GM11168 (cell line): ENCODE results near the gene HSPG2.
"Not testable (repeated sequence)": the region's sequence is repeated elsewhere in the genome, so short reads cannot be mapped to it uniquely, and the experiment has no call there.

Experiments used
- in situ Hi-C: fragments of 300-500 bp; cut with MboI; formaldehyde crosslinking; loops from one replicate; pipeline ENCODE4 v1.12.0; 2022; ENCODE audit warnings: low sequenced_read_pairs; ENCODE audit not compliant: unreplicated experiment

The HSPG2 gene

DNA sequence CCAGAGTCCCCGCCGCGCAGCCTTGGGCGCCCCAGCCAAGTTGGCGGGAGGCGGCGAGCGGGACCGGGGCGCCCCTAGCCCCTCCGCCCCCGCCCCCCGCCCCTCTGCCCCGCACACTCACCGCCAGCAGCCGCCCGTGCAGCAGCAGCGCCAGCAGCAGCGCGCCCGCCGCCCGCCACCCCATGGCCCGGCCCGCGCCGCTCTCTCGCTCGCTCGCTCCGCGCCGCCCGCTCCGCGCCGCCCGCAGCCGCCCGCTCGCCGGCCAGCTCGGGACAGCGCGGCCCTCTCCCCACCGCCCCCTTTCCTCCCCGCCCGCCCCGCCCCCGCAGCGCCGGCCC is at the start of gene HSPG2:
TSS of gene HSPG2 (minus strand) at position 277 of the 338 bp plus-strand sequence. CDS start at position 184, 93 bp downstream.
- in situ Hi-C loops: loop anchor here (25.0 kb wide), 1 partner anchor 700 kb away; no protein-coding TSS in a partner anchor

DNA sequence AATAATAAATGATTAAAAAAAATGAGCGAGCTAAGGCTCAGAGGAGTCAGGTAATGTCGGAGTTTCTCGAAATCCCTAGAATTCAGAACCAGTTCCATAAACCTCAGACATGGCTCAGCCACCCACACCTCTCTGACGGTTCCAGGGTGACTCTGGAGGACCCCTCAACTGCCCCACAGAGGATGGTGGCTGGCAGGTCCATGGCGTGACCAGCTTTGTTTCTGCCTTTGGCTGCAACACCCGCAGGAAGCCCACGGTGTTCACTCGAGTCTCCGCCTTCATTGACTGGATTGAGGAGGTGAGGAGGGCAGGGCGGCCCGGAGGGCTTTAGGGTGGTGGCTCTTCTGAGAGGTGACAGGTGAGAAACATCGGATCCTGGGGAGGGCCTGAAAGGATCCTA is 49.3 kb upstream of the HSPG2 start:
- in situ Hi-C loops: not testable (repeated sequence)

DNA sequence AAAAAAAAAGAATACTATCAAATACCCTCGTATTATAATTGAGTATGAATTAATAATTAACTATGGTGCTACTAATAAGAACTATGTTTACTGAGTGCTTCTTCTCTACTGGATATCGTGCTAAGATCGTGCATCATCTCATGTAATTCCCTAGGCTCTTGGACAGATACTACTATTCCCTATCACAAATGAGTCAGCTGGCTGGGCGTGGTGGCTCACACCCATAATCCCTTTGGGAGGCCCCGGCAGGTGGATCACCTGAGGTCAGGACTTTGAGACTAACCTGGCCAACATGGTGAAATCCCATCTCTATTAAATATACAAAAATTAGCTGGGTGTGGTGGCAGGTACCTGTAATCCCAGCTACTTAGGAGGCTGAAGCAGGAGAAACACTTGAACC is 48.8 kb upstream of the HSPG2 start:
- in situ Hi-C loops: not testable (repeated sequence)

DNA sequence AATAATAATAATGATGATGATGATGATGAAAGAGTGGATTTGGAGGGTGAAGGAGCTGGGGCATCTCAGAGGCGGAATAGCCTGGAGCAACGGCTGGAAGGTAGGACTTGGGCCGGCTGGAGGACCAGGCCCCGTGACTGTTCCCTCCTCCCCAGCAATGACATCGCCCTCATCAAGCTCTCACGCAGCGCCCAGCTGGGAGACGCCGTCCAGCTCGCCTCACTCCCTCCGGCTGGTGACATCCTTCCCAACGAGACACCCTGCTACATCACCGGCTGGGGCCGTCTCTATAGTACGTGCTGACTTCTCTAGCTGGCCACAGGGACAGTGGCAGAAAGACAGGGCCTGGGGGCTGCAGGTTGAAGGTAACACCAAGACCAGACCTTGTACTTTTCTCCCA is 46.4 kb upstream of the HSPG2 start:
- in situ Hi-C loops: not testable (repeated sequence)

DNA sequence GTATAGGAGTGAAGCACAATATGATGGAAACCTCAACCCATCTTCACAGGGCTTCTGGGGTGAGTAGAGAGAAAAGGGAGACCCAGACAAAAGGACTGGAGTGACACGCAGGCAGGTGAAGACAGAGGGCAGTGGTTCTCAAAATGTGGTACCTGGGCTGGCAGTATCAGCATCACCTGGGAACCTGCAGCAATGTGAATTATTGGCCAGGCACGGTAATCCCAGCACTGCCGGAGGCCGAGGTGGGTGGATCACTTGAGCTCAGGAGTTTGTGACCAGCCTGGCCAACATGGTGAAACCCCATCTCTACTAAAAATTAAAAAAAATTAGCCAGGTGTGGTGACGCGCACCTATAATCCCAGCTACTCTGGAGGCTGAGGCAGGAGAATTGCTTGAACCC is 45.0 kb upstream of the HSPG2 start:
- in situ Hi-C loops: not testable (repeated sequence)

DNA sequence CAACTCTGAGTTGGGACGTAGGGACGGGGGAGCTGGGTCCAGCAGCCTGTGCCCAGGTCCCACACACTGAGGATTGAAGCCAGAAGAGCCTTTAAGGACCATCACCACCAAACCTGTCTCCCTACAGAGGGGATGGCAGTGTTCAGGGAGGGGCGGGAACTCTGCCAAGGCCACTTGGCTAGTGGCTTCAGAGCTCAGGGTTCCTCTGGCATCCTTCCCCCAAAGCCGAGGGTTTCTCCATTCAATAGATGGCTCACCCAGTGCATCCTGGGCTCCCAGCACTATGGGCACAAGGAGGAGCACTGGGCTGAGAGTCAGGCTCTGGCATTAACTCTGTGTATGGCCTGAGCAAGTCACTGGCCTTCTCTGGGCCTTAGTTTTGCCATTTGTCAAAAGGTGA is 44.1 kb upstream of the HSPG2 start:
- in situ Hi-C loops: not testable (repeated sequence)

DNA sequence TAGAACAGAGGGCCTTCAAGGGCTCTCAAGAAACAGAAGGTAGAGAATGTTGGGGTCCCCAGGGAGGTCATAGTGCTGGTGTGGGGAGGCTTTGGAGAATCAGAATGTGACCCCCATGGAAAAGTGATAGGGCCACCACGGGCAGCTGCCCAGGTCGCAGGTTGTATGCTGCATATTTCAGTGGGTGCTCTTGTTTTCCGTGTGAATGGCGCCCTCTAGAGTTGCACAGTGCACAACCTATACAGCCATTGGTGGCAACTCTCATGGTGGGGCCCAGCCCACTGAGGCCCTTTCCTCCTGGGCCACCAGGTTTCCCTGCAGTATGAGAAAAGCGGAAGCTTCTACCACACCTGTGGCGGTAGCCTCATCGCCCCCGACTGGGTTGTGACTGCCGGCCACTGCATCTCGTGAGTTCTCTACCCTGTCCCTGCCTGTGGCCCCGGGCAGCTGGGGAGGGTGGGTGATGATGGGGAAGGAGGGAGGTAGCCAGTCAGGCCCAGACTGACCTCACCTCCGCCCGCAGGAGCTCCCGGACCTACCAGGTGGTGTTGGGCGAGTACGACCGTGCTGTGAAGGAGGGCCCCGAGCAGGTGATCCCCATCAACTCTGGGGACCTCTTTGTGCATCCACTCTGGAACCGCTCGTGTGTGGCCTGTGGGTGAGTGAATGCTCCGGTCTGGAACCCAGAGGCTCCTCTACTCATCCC is 43.6 kb upstream of the HSPG2 start:
- in situ Hi-C loops: not testable (repeated sequence)

DNA sequence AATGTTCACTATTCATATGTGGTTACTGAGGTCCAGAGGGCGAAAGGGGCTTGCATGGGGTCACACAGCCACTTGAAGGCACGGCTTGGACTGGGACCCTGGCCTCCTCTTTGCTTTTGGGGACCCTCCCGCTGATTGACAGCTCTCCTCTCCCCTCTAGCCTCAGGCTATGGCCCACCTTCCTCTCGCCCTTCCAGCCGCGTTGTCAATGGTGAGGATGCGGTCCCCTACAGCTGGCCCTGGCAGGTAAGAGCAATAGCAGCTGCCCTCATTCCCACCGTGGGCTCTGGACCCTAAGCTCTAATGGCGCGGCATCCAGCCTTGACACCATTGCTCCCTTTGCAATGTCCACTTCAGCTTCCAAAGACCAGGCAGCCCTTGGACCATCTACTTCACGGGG is 41.1 kb upstream of the HSPG2 start:
- in situ Hi-C loops: not testable (repeated sequence)

DNA sequence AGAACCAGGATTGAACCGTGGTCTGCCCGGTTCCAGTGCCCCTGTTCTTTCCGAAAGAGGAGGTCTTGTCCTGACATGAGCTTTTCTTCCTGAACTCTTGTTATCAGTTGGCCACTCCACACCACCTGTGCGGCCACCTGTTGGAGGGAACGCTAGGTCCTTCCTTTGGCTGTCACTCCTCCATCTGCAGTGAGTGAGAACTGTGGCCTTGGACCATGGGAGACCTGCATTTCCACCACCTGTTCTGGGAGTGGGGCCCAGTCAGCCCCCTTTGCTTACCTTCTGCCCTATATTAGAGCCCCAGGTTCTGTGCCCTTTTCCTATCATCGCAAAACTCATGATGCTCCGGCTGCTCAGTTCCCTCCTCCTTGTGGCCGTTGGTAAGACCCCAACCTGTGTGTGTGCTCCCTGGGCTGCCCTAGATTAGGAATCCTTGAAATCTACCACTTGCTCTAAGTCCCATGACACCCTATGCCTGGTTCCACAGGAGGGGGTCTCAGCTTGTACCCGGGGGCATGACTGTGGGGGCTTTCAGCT is 39.7 kb upstream of the HSPG2 start, which contains the start of gene CELA3B:
TSS of gene CELA3B (plus strand) at position 320 of the 537 bp plus-strand sequence. CDS start at position 338, 18 bp downstream.
- in situ Hi-C loops: not testable (repeated sequence)

DNA sequence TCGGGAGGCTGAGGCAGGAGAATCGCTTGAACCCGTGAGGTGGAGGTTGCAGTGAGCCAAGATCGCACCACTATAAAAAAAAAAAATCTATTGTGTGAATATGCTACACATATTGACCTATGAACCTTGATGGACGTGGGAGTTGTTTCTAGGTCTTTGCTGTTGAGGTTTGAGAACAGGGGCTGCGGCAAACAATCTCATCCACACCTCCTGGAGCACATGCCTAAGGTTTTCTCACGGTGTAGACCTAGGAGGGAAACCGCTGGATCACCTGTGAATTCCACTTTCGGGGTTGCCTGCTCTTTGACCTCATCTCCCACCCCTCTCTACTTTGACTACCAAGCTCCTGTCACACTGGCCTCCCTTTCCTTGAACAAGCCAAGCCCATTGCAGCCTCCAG is 38.2 kb upstream of the HSPG2 start:
- in situ Hi-C loops: not testable (repeated sequence)

DNA sequence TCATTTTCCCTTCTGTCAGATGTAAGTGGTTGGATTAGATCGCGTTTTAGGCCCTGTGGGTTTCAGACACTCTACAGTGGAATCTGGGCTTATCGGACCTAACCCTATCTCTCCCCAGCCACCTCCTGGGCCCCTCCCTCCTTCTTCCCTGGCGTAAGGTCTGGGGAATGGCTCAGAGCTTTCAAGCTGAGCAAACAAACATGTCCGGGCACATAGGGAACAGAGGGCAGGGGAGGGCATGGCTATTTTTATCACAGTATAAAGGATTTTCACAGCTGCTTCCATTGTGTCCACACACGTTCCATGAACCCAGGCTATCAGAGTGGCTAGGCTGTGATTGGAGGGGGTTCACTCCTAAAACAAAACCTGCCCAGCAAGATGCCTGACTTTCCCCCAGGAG is 37.6 kb upstream of the HSPG2 start:
- in situ Hi-C loops: not testable (repeated sequence)

DNA sequence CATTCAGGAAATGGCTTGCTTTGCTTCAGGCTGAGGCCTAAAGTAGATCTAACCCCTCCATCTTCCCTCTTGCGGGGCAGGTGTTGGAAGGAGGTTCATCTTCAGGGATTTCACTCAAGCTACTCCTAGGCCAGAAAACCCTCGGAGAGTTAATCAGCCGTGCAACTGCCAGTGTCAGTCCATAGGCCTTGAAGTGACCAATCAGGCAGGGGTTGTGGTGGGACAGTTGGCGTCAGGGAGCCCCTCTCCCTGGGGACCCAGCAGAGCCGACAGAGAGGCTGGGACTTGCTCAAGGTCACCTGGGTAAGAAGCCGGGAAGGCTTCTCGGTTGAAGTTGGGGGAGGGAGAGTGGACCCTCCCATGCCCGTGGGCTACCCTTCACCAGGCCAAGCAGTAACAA is 36.8 kb upstream of the HSPG2 start:
- in situ Hi-C loops: not testable (repeated sequence)

DNA sequence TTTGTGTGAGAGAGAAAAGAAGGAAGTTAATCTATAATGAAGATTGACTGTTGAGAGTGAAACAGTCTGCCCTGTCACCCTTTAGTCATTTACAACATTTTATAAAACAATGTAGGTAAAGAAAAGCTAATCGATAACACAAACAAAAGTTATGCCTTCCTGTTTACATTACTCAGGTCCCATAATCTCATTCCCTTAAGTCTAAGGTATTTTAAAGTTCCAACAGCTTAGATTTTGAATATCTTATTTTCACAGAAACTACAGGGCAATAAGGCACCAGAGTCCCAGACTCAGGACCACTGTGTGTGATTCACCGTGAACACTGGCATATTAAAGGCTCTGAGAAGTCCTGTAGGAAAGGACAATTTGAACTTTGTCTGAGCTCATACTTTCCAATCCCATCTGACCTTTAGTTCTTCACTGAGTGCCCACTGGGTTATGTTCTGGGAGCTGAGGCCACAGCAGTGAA is 35.9 kb upstream of the HSPG2 start:
- in situ Hi-C loops: not testable (repeated sequence)

DNA sequence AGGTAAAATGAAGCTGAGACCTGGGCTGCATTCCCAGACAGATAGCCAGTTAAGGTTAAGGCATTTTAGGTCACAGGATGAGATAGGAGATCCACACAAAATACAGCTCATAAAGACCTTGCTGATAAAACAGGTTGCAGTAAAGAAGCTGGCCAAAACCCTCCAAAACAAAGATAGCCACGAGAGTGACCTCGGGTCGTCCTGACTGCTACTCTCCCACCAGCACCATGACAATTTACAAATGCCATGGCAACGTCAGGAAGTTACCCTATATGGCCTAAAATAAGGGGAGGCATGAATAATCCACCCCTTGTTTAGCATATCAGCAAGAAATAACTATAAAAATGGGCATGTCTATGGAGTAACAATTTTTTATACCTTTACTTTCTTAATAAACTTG is 33.4 kb upstream of the HSPG2 start:
- in situ Hi-C loops: not testable (repeated sequence)

DNA sequence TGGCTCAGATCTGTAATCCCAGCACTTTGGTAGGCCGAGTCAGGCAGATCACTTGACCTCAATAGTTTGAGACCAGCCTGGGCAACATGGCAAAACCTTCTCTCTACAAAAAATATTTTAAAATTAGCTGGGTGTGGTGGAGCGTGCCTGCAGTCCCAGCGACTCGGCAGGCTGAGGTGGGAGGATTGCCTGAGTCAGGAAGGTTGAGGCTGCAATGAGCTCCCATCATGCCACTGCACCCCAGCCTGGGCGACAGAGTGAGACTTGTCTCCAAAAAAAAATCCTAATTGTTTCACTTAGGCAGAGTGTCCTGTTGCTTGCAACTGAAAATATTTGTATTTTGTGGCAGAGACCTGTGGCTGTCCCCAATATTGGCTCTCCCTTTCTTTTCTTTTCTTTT is 32.0 kb upstream of the HSPG2 start:
- in situ Hi-C loops: loop anchor here (10.0 kb wide), 1 partner anchor 304 kb away; the partner anchor contains the start of gene RAP1GAP

DNA sequence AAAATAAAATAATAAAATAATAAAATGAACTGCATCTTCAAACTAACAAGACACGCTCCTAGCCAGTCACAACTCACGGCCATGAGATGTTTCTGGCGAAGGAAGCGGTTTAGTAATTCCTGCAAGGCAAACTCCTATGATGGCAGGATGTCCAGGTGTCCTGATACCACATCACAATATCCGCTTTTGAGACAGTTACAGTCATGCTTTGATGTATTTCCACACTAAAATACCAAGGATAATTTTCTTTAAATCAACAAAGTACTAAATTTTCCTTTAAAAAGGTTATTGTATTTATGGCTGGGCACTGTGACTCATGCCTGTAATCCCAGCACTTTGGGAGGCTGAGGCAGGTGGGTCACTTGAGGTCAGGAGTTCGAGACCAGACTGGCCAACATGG is 30.1 kb upstream of the HSPG2 start:
- in situ Hi-C loops: loop anchor here (10.0 kb wide), 1 partner anchor 302 kb away; the partner anchor contains the start of gene RAP1GAP

DNA sequence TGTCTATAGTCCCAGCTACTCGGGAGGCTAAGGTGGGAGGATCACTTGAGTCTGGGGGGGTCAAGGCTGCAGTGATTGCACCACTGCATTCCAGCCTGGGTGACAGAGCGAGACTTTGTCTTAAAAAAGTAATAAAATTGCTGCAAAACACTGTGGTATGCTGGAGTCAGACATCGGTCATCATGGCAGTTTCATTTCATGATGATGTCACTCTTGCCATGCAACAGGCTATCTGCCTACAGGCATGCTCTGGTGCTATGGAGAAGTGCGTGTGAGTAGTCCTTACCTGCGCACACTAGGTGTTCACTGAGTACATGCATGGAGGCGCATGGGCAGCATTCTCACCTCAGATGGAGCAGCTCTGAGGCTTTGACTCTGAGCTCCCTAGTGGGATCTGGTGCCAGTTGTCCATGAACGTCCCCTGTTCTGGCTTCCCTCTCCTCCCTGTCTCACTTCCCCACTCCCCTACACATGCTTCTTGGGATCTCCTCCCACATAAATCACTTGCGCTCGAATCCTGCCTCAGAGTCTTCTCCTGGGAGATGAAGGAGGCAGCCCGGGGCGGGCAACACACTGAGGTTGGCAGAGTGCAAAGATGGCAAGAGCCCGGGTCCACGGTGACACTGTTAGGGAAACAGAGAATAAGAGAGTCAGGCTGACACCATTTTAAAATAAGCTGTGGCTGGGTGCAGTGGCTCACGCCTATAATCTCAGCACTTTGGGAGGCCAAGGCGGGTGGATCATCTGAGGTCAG is 29.3 kb upstream of the HSPG2 start:
- in situ Hi-C loops: loop anchor here (10.0 kb wide), 1 partner anchor 302 kb away; the partner anchor contains the start of gene RAP1GAP

DNA sequence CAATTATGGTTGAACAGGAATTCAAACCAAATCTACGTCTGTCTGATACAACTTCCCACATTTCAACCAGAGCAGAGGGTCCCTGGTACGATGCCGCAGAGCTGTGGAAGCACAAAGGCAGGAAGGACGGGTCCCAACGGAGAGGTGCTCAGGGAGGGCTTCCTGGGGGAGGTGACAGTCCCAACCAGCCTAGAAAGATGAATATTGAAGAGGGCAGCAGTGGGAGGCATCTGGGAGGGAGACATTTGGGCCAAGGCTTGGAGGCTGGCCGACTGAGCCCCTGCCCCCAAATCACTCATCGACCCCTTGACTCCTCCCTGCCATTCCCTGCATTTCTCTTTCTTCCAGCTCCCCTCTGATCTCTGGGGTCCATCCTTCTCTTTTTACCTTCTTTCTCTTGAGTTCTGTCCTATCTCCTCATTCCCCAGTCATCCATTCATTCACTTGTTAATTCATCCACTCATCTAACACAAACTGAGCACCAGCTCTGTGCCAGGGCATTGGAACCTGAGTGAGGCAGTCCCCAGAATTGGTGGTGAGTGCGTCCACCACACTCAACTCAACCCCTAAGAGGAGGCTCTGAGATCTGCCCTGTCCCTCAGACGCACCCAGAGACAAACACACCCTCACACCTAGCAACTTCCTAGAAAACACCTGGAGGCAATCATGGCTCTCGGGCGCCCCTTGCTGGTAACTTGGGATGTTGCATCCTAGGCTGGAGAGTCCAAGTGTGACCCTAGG is 26.5 kb upstream of the HSPG2 start:
- in situ Hi-C loops: loop anchor here (10.0 kb wide), 1 partner anchor 299 kb away; the partner anchor contains the start of gene RAP1GAP

DNA sequence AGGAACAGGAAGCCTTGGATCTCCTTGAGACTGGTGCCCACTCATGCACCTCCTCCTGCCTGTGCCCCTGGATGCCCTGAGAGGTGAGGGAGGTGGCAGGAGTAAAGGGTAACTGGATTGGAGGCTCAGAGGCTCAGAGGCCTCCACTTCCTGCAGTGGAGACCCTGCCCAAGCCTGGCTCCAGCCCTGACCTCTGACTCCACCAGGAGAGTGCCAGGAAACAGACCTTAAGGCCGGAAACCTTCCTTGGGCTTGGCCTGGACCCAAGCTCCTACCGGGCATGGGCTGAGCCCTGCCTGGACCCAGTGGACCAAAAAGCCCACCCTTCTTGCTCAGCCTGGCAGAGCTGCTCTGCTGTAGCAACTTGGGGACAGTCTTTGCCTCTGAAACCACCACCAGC is 24.7 kb upstream of the HSPG2 start:
- in situ Hi-C loops: loop anchor here (10.0 kb wide), 1 partner anchor 297 kb away; the partner anchor contains the start of gene RAP1GAP

DNA sequence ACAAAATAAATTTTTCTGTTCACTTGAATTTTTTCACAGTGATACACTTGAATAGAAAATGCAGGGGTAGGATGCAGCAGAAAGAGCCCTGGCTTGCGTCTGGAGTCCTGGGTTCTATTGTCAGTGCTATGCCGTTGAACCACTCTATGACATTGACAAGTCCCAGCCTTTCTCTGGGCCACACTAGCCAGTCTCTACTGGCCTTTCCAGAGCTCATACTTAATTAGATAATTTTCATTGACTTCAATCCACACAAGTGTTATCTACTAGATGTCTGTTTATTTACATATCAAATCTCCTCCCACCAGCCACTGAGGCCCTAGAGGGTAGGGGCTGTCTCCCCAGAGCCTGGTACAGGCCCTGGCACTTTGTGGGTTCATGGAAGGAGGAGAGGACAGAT is 24.2 kb upstream of the HSPG2 start:
- in situ Hi-C loops: loop anchor here (10.0 kb wide), 1 partner anchor 297 kb away; the partner anchor contains the start of gene RAP1GAP
